Measurements from ENCODE around the gene CLPTM1.
"Not testable (repeated sequence)": the region's sequence is repeated elsewhere in the genome, so short reads cannot be mapped to it uniquely, and the experiment has no call there.

Gene CLPTM1

GRCh38 chr19:44954649-44955504, at the start of gene CLPTM1:
TSS of gene CLPTM1 (plus strand) at chr19:44955380. CDS start at chr19:44955396, 16 bp downstream.
- peak; percentile 97 for DNase-seq

- DNase-seq, result no peak
Observed at GRCh38 chr19:44905437-44906160, 49.6 kb upstream of the CLPTM1 start, which contains the start of gene APOE. TSS of gene APOE (plus strand) at chr19:44905796. CDS start at chr19:44906625, 829 bp downstream.

GRCh38 chr19:44907613-44908012, 47.6 kb upstream of the CLPTM1 start:
- no peak for DNase-seq

DNA sequence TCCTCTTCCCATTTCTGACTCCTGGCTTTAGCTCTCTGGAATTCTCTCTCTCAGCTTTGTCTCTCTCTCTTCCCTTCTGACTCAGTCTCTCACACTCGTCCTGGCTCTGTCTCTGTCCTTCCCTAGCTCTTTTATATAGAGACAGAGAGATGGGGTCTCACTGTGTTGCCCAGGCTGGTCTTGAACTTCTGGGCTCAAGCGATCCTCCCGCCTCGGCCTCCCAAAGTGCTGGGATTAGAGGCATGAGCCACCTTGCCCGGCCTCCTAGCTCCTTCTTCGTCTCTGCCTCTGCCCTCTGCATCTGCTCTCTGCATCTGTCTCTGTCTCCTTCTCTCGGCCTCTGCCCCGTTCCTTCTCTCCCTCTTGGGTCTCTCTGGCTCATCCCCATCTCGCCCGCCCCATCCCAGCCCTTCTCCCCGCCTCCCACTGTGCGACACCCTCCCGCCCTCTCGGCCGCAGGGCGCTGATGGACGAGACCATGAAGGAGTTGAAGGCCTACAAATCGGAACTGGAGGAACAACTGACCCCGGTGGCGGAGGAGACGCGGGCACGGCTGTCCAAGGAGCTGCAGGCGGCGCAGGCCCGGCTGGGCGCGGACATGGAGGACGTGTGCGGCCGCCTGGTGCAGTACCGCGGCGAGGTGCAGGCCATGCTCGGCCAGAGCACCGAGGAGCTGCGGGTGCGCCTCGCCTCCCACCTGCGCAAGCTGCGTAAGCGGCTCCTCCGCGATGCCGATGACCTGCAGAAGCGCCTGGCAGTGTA, 46.9 kb upstream of the CLPTM1 start:
- no peak for DNase-seq

GRCh38 chr19:44908836-44909261, 46.3 kb upstream of the CLPTM1 start:
- DNase-seq, result no peak

DNA sequence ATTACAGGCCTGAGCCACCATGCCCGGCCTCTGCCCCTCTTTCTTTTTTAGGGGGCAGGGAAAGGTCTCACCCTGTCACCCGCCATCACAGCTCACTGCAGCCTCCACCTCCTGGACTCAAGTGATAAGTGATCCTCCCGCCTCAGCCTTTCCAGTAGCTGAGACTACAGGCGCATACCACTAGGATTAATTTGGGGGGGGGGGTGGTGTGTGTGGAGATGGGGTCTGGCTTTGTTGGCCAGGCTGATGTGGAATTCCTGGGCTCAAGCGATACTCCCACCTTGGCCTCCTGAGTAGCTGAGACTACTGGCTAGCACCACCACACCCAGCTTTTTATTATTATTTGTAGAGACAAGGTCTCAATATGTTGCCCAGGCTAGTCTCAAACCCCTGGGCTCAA, 45.4 kb upstream of the CLPTM1 start:
- DNase-seq, result no peak

GRCh38 chr19:44911896-44912295, 43.3 kb upstream of the CLPTM1 start:
- not testable (repeated sequence) for DNase-seq

DNA sequence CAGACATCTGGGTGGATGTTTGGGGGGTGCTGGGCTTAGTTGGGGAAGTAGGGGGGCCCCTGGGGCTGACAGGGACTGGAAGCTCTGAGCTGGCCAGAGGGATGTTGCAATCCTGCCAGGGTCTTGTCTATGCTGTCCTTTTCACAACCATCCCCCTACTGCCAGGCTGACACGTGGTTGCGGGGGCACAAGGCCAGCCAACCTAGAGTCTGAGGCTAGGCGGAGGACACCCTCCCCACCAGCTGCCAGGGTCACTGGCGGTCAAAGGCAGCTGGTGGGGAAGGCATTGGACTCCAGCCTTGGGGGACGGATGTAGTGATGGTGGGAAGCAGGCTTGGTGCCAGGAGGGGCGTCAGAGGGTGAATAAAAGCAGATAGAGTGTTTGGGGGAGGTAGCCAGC, 42.3 kb upstream of the CLPTM1 start:
- DNase-seq, result no peak

- DNase-seq, result not testable (repeated sequence)
Observed at GRCh38 chr19:44913512-44914432, 41.4 kb upstream of the CLPTM1 start.

GRCh38 chr19:44914433-44915206, 40.6 kb upstream of the CLPTM1 start, which contains the start of gene APOC1:
TSS of gene APOC1 (plus strand) at chr19:44914608. CDS start at chr19:44914892, 284 bp downstream.
- DNase-seq, result peak; percentile 82

DNA sequence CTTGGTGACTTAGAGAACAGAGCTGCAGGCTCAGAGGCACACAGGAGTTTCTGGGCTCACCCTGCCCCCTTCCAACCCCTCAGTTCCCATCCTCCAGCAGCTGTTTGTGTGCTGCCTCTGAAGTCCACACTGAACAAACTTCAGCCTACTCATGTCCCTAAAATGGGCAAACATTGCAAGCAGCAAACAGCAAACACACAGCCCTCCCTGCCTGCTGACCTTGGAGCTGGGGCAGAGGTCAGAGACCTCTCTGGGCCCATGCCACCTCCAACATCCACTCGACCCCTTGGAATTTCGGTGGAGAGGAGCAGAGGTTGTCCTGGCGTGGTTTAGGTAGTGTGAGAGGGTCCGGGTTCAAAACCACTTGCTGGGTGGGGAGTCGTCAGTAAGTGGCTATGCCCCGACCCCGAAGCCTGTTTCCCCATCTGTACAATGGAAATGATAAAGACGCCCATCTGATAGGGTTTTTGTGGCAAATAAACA, 30.9 kb upstream of the CLPTM1 start:
- no peak for DNase-seq

GRCh38 chr19:44925114-44925891, 29.9 kb upstream of the CLPTM1 start:
- DNase-seq, result no peak

- DNase-seq, result not testable (repeated sequence)
Observed at GRCh38 chr19:44926245-44927077, 28.7 kb upstream of the CLPTM1 start.

DNA sequence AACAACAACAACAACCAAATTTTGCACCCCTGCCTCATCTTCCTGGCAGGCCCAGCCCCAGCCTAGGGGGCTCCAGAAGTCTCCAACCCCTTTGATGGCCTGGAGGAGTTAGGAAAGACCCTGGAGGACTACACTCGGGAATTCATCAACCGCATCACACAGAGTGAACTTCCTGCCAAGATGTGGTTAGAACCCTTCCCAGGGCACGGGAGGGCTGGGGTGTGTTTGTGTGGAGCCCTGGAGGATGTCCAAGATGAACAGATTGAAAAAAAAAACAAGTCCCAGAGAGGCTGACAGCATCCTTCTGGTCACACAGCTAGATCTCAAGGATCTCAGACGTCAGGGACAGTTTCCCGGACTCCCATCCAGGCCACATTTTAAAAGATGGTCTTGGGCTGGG, 27.4 kb upstream of the CLPTM1 start:
- no peak for DNase-seq

GRCh38 chr19:44930088-44930487, 25.1 kb upstream of the CLPTM1 start:
- DNase-seq, result no peak

GRCh38 chr19:44931541-44931940, 23.6 kb upstream of the CLPTM1 start:
- no peak for DNase-seq

DNA sequence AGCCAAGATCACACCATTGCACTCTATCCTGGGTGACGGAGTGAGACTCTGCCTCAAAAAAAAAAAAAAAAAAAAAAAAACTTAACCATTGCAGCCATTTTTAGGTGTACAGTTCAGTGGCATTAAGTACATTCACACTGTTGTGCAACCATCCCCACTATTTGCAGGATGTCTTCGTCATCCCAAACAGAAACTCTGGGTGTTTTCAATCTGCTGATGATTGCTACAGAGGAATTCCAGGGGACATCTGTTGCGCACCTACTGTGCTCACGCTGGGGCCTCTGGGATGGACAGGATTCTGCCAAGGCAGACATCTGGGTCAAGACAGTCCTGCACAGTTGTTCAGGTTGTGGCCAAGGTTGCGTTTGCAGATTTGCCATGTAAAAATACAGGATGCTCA, 15.5 kb upstream of the CLPTM1 start:
- no peak for DNase-seq

DNA sequence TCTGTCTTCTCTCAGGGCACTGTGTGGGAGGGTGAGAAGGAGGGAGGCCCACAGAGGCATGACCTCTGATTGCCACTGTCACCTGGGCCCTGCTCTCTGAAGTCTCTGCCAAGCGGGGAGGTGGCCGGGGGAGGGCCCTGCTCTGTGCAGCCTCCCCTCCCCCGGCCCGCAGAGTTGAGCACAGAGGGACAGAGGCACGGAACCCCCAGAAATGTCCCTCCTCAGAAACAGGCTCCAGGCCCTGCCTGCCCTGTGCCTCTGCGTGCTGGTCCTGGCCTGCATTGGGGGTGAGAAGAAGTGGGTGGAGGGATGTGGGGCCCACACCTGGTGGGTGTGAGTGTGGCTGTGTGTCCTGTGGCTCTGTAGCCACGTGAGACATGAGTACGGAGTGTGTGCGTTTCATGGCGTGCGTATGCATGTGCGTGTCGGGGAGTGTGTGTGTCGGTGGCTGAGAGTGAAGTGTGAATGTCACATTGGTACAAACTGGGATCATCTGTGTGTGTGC, 13.1 kb upstream of the CLPTM1 start, which contains the start of gene APOC4:
APOC4 (plus strand) TSS at position 171 of the 505 bp plus-strand sequence; CDS start at position 212, 41 bp downstream.
- DNase-seq, result no peak

- no peak for DNase-seq
Observed at GRCh38 chr19:44943801-44944249, 11.4 kb upstream of the CLPTM1 start.
